ENCODE results near the gene EYA4.

EYA4 gene

GRCh38 chr6:133240511-133241085 is 559 bp upstream of the EYA4 start:
- no peak for DNase-seq
- in situ Hi-C loops (cut with HindIII; ENCODE audit: low pct_ligation_motif_present, low pct_unique_long_range_greater_than_20kb, low sequenced_read_pairs) = no loop called here

- in situ Hi-C loops (cut with HindIII; ENCODE audit: low pct_ligation_motif_present, low pct_unique_long_range_greater_than_20kb, low sequenced_read_pairs) = no loop called here
- no peak for DNase-seq
Observed at GRCh38 chr6:133241901-133242636, 912 bp downstream of the EYA4 start.

GRCh38 chr6:133242637-133243585 is 1.8 kb downstream of the EYA4 start:
- in situ Hi-C loops (cut with HindIII; ENCODE audit: low pct_ligation_motif_present, low pct_unique_long_range_greater_than_20kb, low sequenced_read_pairs) = no loop called here
- DNase-seq = no peak

DNA sequence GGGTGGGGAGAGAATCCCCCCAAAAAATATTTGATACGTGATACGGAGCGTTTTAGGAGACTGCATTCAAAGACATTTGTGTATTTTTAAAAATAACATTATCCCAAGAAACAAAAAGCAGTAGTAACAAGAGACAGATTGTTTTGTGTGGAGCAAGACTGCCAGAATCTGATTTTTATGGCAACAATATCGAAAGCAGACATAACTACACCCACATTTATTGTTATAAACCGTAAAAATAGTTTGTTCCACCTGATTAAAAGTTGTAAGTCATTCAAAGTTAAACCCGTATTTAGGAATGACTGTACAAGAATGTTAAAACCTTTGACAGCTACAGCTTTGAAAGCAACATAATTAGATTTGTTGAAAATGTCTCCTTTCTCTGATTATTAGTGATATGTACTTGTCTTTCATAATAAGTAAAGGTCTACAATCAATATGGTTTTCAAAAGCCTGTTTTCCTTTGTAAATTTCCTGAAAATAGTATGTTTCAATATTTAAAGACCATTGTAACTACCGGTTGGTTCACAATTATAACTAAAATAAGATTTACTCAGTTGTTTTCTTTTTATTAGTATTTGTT is 2.7 kb downstream of the EYA4 start:
- DNase-seq = no peak
- in situ Hi-C loops (cut with HindIII; ENCODE audit: low pct_ligation_motif_present, low pct_unique_long_range_greater_than_20kb, low sequenced_read_pairs) = no loop called here

DNA sequence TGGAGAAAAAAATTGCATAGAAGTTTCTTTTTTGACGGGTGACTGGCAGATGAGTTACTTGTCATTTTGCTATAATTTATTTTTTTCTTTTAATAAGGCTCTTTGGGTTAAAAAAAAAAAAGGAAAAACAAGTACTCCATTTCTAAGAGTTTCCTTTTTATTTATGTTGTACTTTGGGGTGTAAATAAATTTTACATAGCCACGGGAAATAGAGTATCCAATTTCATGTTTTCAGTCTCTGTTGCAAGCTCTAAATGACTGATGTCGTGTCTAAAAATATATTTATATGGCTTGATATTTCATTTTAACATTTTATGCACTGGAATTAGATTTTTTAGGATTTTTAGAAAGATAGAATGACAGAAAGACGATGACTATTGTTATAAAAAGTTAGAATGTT is 3.4 kb downstream of the EYA4 start:
- DNase-seq = no peak
- in situ Hi-C loops (cut with HindIII; ENCODE audit: low pct_ligation_motif_present, low pct_unique_long_range_greater_than_20kb, low sequenced_read_pairs) = no loop called here

GRCh38 chr6:133245007-133245406 is 3.9 kb downstream of the EYA4 start:
- no peak for DNase-seq
- in situ Hi-C loops (cut with HindIII; ENCODE audit: low pct_ligation_motif_present, low pct_unique_long_range_greater_than_20kb, low sequenced_read_pairs) = no loop called here

DNA sequence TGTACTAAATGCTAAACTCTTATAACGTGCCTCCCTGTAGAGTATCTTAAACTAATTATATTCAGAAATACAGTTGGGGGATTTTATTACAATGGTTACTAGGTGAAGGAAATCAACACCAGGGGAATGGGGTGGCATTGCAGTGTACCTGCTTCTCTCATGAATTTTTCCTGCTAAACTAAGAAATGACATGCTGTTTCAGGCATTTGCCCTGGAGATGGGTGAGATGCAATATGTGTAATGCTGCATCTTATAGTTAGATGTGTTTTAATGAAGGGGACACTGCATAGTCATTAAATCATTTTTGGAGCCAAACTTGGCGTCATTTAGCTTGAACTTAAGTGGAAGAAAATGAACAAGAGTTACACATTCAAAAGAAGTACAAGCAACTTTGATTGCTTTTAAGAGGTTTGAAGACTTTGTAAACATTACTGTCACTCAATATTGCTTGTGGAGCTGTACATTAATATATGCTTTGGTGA is 4.3 kb downstream of the EYA4 start:
- no peak for DNase-seq
- in situ Hi-C loops (cut with HindIII; ENCODE audit: low pct_ligation_motif_present, low pct_unique_long_range_greater_than_20kb, low sequenced_read_pairs) = no loop called here

- in situ Hi-C loops (cut with HindIII; ENCODE audit: low pct_ligation_motif_present, low pct_unique_long_range_greater_than_20kb, low sequenced_read_pairs) = no loop called here
- DNase-seq = no peak
Observed at GRCh38 chr6:133247581-133247980, 6.4 kb downstream of the EYA4 start.

- in situ Hi-C loops (cut with HindIII; ENCODE audit: low pct_ligation_motif_present, low pct_unique_long_range_greater_than_20kb, low sequenced_read_pairs) = no loop called here
- DNase-seq = no peak
Observed at GRCh38 chr6:133248241-133249001, 7.3 kb downstream of the EYA4 start.

- DNase-seq = no peak
- in situ Hi-C loops (cut with HindIII; ENCODE audit: low pct_ligation_motif_present, low pct_unique_long_range_greater_than_20kb, low sequenced_read_pairs) = no loop called here
Observed at GRCh38 chr6:133251688-133252087, 10.5 kb downstream of the EYA4 start.

DNA sequence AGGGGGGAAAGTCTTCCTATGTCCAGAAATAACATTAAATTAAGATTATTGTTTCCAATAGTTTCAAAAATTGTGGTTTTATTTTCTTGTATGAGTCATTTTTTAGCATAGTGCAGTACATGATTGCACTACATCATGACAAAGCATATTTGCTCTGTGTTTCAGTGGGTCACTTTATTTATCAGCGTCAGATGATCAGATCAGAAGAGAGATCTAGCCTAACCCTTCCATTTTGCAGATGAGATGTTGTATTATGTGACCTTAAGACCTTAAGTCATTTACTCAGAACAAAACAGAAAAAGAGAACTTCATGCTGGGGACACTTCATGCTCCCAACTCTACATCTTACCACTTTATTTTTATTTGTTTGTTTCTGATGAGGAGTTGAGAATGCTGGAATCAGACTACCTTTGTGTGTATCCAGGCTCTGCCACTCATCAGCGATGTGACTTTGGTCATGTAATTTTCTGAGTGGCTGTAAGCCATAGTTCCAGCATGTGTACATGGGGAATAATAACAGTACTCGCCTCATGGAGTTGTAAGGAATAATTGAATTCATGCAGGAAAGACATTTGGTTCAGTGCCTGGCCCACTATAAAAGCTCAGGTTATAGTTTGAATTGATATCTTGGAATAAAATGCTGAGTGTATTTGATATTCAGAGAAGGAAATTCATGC is 13.5 kb downstream of the EYA4 start:
- in situ Hi-C loops (cut with HindIII; ENCODE audit: low pct_ligation_motif_present, low pct_unique_long_range_greater_than_20kb, low sequenced_read_pairs) = no loop called here
- DNase-seq = no peak

DNA sequence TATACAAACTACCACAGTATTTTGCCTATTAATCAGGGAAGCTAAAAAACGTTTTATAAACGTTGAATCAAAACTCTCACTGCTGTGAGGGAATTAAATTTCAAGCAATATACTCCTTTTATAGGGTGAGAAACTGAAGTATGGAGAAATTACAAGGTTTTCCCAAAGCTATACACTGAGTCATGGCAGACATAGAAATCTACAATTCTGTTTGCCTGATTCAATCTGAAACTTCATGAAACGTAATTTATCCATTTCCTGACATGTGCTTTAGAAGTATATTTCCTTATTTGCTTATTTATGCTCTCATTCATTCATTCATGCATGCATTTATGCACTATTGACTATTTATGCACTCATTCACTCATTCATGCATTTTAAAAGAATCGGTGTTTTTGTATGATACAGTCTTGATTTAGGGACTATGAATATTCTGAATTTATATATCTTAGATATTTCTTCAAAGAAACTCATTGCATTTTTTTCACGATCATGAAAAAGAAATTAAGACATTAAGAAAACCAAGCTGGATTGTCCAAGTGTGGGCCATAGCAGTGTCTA is 16.5 kb downstream of the EYA4 start:
- DNase-seq = no peak
- in situ Hi-C loops (cut with HindIII; ENCODE audit: low pct_ligation_motif_present, low pct_unique_long_range_greater_than_20kb, low sequenced_read_pairs) = no loop called here

DNA sequence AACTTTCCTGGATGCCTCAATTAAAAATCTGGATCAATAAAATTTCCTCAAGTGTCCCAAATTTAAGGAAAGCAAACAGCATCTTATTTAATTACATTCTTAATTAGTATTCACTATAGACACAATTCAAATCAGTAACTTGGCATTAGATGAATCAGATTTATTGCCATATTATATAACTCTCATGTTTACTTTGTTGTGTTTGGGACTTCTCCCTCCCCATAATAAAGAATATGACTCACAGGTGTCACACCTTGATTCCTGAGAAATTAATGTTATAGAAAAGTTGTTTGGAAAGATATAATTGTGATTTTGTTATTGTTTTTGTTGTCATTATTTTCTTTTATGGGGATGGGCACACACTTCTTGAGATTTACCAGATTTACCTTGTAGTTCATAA is 18.4 kb downstream of the EYA4 start:
- no peak for DNase-seq
- in situ Hi-C loops (cut with HindIII; ENCODE audit: low pct_ligation_motif_present, low pct_unique_long_range_greater_than_20kb, low sequenced_read_pairs) = no loop called here

- in situ Hi-C loops (cut with HindIII; ENCODE audit: low pct_ligation_motif_present, low pct_unique_long_range_greater_than_20kb, low sequenced_read_pairs) = no loop called here
- DNase-seq = no peak
Observed at GRCh38 chr6:133262804-133263203, 21.6 kb downstream of the EYA4 start.

DNA sequence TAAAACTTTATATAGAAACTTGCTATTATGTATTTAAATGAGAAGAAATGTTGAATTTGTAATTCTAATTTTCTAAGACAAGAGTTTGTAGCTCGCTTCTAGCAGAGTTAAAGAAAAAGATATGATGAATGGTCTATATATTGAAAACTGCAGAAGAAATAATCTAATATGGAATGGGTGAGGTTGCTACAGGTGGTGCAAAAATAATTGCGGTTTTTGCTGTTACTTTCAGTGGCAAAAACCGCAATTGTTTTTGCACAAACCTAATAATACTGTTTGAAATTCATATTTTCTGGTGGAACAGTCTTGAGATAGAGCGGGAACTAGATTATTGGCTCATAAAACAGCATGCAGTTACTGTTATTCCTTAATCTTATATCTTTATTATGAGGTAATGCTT is 23.9 kb downstream of the EYA4 start:
- no peak for DNase-seq
- in situ Hi-C loops (cut with HindIII; ENCODE audit: low pct_ligation_motif_present, low pct_unique_long_range_greater_than_20kb, low sequenced_read_pairs) = no loop called here

DNA sequence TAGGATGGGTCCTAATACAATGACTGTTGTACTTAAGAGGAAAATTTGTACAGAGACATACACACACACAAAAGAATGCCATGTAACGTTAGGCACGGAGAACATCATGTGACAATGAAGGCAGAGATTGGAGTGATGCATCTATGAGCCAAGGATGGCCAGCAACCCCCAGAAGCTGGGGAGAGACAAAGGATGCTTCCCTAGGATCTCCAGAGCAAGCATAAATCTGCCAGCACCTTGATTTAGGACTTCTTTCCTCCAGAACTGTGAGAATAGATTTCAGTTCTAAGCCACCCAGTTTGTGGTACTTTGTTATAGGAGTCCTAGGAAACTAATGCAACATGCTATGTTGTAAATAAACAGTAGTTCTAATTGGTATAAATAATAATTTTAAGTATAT is 25.0 kb downstream of the EYA4 start:
- DNase-seq = no peak
- in situ Hi-C loops (cut with HindIII; ENCODE audit: low pct_ligation_motif_present, low pct_unique_long_range_greater_than_20kb, low sequenced_read_pairs) = no loop called here

GRCh38 chr6:133268621-133269020 is 27.5 kb downstream of the EYA4 start:
- in situ Hi-C loops (cut with HindIII; ENCODE audit: low pct_ligation_motif_present, low pct_unique_long_range_greater_than_20kb, low sequenced_read_pairs) = no loop called here
- no peak for DNase-seq

GRCh38 chr6:133274813-133275212 is 33.7 kb downstream of the EYA4 start:
- in situ Hi-C loops (cut with HindIII; ENCODE audit: low pct_ligation_motif_present, low pct_unique_long_range_greater_than_20kb, low sequenced_read_pairs) = no loop called here
- no peak for DNase-seq
